OCI-LY1 (cell line): ENCODE data around the gene GABBR2.

Experiments
- H2AFZ ChIP-seq: fragments of 200-600 bp; sonication (generic), shearing (Covaris generic); 2 replicates; pipeline ENCODE4 v1.6.0; 2014; ENCODE audit warnings: antibody characterized with exemption, mild to moderate bottlenecking, low read length
- H3F3A ChIP-seq: fragments of 200-600 bp; sonication (generic), shearing (Covaris generic); 2 replicates; pipeline ENCODE4 v1.6.0; 2014; ENCODE audit warnings: mild to moderate bottlenecking, antibody characterized with exemption, low read length, moderate library complexity; ENCODE audit not compliant: insufficient read depth
- H3K27ac ChIP-seq: fragments of 200-600 bp; sonication (generic); 2 replicates; pipeline ENCODE4 v1.5.1; 2014; ENCODE audit warnings: low read length, mixed run types, mild to moderate bottlenecking, low read depth; ENCODE audit not compliant: poor library complexity, severe bottlenecking
- H3K27me3 ChIP-seq: fragments of 200-600 bp; sonication (generic); 2 replicates; pipeline ENCODE4 v1.6.0; 2014; ENCODE audit warnings: antibody characterized with exemption, mild to moderate bottlenecking, low read length, moderate library complexity; ENCODE audit not compliant: insufficient read depth
- H3K36me3 ChIP-seq: fragments of 200-600 bp; sonication (generic); 2 replicates; pipeline ENCODE4 v1.6.1; 2014; ENCODE audit warnings: mild to moderate bottlenecking, antibody characterized with exemption, low read length, moderate library complexity, mixed read lengths; ENCODE audit not compliant: insufficient read depth
- H3K4me1 ChIP-seq: fragments of 200-600 bp; sonication (generic); 2 replicates; pipeline ENCODE4 v1.5.1; 2014; ENCODE audit warnings: mild to moderate bottlenecking, low read length, moderate library complexity; ENCODE audit not compliant: insufficient read depth, severe bottlenecking
- H3K4me2 ChIP-seq: fragments of 200-600 bp; sonication (generic), shearing (Covaris generic); 2 replicates; pipeline ENCODE4 v1.6.1; 2014; ENCODE audit warnings: low read length
- H3K4me3 ChIP-seq: fragments of 200-600 bp; sonication (generic); 2 replicates; pipeline ENCODE4 v1.5.1; 2014; ENCODE audit warnings: low read length, low read depth, mild to moderate bottlenecking, mixed read lengths; ENCODE audit not compliant: poor library complexity, severe bottlenecking
- H3K79me2 ChIP-seq: fragments of 200-600 bp; shearing (Covaris generic); 2 replicates; pipeline ENCODE4 v1.6.1; 2016; ENCODE audit warnings: mixed run types, low read length, mixed read lengths; ENCODE audit not compliant: insufficient read depth
- H3K9ac ChIP-seq: fragments of 200-600 bp; sonication (generic), shearing (Covaris generic); 2 replicates; pipeline ENCODE4 v1.6.1; 2014; ENCODE audit warnings: mild to moderate bottlenecking, low read length, mixed read lengths
- H3K9me2 ChIP-seq: fragments of 200-600 bp; sonication (generic), shearing (Covaris generic); 2 replicates; pipeline ENCODE4 v1.6.1; 2014; ENCODE audit warnings: low read depth, mild to moderate bottlenecking, low read length, mixed read lengths
- H3K9me3 ChIP-seq: fragments of 200-600 bp; shearing (Covaris generic); 2 replicates; pipeline ENCODE4 v1.6.1; 2014; ENCODE audit warnings: low read length, mixed read lengths
- H4K20me1 ChIP-seq: fragments of 200-600 bp; sonication (generic), shearing (Covaris generic); 2 replicates; pipeline ENCODE4 v1.6.0; 2016; ENCODE audit warnings: mild to moderate bottlenecking, low read length; ENCODE audit not compliant: insufficient read depth
- CTCF ChIP-seq: fragments of 200-600 bp; sonication (generic), shearing (Covaris generic); IDR thresholded peaks from 2 replicates; pipeline ENCODE4 v1.5.1; 2017; ENCODE audit warnings: mild to moderate bottlenecking, antibody characterized with exemption, low read length, moderate library complexity, mixed read lengths
- EZH2 ChIP-seq: fragments of 200-600 bp; sonication (generic), shearing (Covaris generic); IDR thresholded peaks from 2 replicates; pipeline ENCODE4 v1.8.0; 2017; ENCODE audit warnings: borderline replicate concordance, mixed run types, mild to moderate bottlenecking, antibody characterized with exemption, low read length, moderate library complexity, mixed read lengths

Gene GABBR2

GRCh38 chr9:98615633-98616032 is 93.1 kb downstream of the GABBR2 start:
- no peak for TF ChIP-seq CTCF
- Histone ChIP-seq H3K9me2 (no peaks in the 10 kb centered on the region), H3K4me2 (no peak overlapping the region), H3K36me3 (no peaks in the 10 kb centered on the region), H3K27me3 (no peaks in the 10 kb centered on the region; the same call in none of the 2 replicates), H4K20me1 (no peaks in the 10 kb centered on the region), H3F3A (no peaks in the 10 kb centered on the region), H3K9me3 (no peaks in the 10 kb centered on the region), H3K27ac (no peak overlapping the region), H3K79me2 (no peaks in the 10 kb centered on the region), H3K9ac (no peak overlapping the region), H3K4me3 (no peak overlapping the region), H2AFZ (no peak overlapping the region), H3K4me1 (no peaks in the 10 kb centered on the region)

GRCh38 chr9:98614941-98615340 is 93.8 kb downstream of the GABBR2 start:
- Histone ChIP-seq H3K9me3 (no peaks in the 10 kb centered on the region), H3K79me2 (no peaks in the 10 kb centered on the region), H3K9ac (no peak overlapping the region), H3F3A (no peaks in the 10 kb centered on the region), H3K27me3 (no peaks in the 10 kb centered on the region; the same call in 1 of the 2 replicates), H3K36me3 (no peaks in the 10 kb centered on the region), H2AFZ (no peak overlapping the region), H3K27ac (no peak overlapping the region), H3K4me3 (no peak overlapping the region), H4K20me1 (no peaks in the 10 kb centered on the region), H3K4me1 (no peaks in the 10 kb centered on the region), H3K4me2 (no peak overlapping the region), H3K9me2 (no peaks in the 10 kb centered on the region)
- TF ChIP-seq EZH2 (no peak), CTCF (no peak)

- Histone ChIP-seq H3K27ac (no peak overlapping the region), H3F3A (no peaks in the 10 kb centered on the region), H3K4me1 (no peaks in the 10 kb centered on the region), H3K4me3 (no peak overlapping the region), H2AFZ (no peak overlapping the region), H3K9ac (no peak overlapping the region), H3K9me3 (no peaks in the 10 kb centered on the region), H4K20me1 (no peaks in the 10 kb centered on the region), H3K36me3 (no peaks in the 10 kb centered on the region), H3K9me2 (no peaks in the 10 kb centered on the region), H3K4me2 (no peak overlapping the region), H3K79me2 (no peaks in the 10 kb centered on the region), H3K27me3 (no peaks in the 10 kb centered on the region)
- TF ChIP-seq CTCF (no peak), EZH2 (no peak)
Measured at GRCh38 chr9:98612061-98612752, 96.5 kb downstream of the GABBR2 start.
